Esophagus (tissue), 2 donors: Measurements from ENCODE around the gene HPS1. TPM values are rescaled to one million over a fixed set of nuclear protein-coding genes. Genes with fewer than 3 reads are reported as not detected.
A peak's percentile ranks its signal among the peaks of the same experiment; 100 is the strongest.

Source experiments
- H3K27ac ChIP-seq, 2 donors: one replicate each; pipeline ENCODE4 v1.5.1; 2013; ENCODE audit warnings: low read depth in 2 of 2, mild to moderate bottlenecking in 2 of 2, inconsistent platforms in 1 of 2, low read length in 1 of 2, moderate library complexity in 1 of 2
- H3K27me3 ChIP-seq, 2 donors: one replicate each; pipeline ENCODE4 v1.6.1; 2013; ENCODE audit warnings: low read length in 2 of 2, control low read depth in 1 of 2, mild to moderate bottlenecking in 1 of 2; ENCODE audit not compliant: insufficient read depth in 2 of 2, control insufficient read depth in 1 of 2
- H3K36me3 ChIP-seq, 2 donors: one replicate each; pipeline ENCODE4 v1.6.1; 2013; ENCODE audit warnings: low read length in 1 of 2; ENCODE audit not compliant: control insufficient read depth in 2 of 2, insufficient read depth in 2 of 2
- H3K4me1 ChIP-seq, 2 donors: one replicate each; pipeline ENCODE4 v1.6.1; 2013; ENCODE audit warnings: low read length in 1 of 2; ENCODE audit not compliant: control insufficient read depth in 2 of 2, insufficient read depth in 2 of 2
- H3K4me3 ChIP-seq, 2 donors: one replicate each; pipeline ENCODE4 v1.5.1; 2013; ENCODE audit warnings: low read length in 2 of 2, mild to moderate bottlenecking in 2 of 2, low read depth in 1 of 2, moderate library complexity in 1 of 2
- H3K9me3 ChIP-seq, 2 donors: one replicate each; pipeline ENCODE4 v1.6.1; 2013; ENCODE audit warnings: mild to moderate bottlenecking in 2 of 2, low read depth in 1 of 2, low read length in 1 of 2, moderate library complexity in 1 of 2; ENCODE audit not compliant: control insufficient read depth in 2 of 2, insufficient read depth in 1 of 2
- WGBS, 2 donors: extraction: QIAGEN DNeasy Blood & Tissue Kit; methylation state at CpG; one replicate each; pipeline ENCODE4 v1.1.7; 2013; 5-methylcytosine and 5-hydroxymethylcytosine counted together
- polyA plus RNA-seq, 2 donors: library from polyadenylated mRNA; stranded (reverse); fragments of 200-250 nt; gene quantifications; one replicate each; pipeline ENCODE4 v1.2.3, GENCODE V29; 2013
- donor health status: healthy with polysubstance abuse.
- donor health status: Bipolar disorder and iron deficiency.

HPS1 gene
- polyA plus RNA-seq, 2 donors = 20.4 to 24.6 TPM

DNA sequence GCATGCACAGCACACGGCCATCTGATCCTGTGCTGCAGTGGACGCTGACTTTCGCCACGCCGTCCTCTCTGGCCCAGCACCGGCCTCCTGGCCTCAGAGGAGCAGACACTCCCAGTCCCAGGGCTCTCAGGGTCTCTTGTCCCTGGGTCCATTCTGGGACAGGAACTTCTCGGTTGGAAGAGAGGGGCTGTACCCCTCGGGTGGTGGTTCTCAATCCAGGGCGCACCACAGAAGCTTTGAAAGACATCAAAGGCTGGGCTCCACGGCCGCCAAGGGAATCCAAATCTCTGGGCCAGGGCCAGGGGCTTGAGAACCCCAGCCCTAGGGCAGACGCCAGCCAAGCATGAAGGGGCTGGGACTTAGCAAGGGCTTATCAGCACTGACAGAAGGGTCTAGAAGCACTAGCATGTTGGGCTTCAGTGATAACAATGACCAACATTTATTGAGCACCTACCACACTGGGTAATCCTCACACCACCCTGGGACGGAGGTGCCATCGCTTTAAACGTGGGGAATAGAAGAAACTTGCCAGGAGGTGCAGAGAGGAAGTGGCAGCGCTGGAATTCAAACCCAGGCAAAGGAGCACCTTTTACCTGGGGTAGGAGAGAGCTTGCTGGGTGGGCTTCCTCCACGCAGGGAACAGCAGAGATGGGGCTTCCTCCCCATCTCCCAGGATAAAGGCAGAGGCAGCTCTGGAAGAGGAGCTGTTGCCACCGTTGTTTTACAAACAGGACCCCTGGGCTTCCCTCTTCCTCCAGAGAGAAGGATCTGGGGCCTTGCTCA is 29.9 kb downstream of the HPS1 start:
- H3K36me3 ChIP-seq = peaks cover 17 to 29% of the 10 kb centered on the region in 2 donors
- 87 to 88% methylated on average over 18 of the region's 18 CpGs for WGBS, 2 donors
- peaks cover 7 to 13% of the 10 kb centered on the region in 2 donors for H3K4me1 ChIP-seq

GRCh38 chr10:98415731-98416119 is 31.0 kb downstream of the HPS1 start:
- Histone ChIP-seq H3K27ac (peak overlapping the region; percentile 18 to 67), H3K36me3 (peaks cover 17 to 26% of the 10 kb centered on the region in 2 donors), H3K4me3 (no peak overlapping the region), H3K27me3 (no peaks in the 10 kb centered on the region), H3K9me3 (no peaks in the 10 kb centered on the region), H3K4me1 (peaks cover 7 to 15% of the 10 kb centered on the region in 2 donors)
- WGBS, 2 donors = 66 to 74% methylated on average over 8 of the region's 8 CpGs

More for the DNA sequence above, 29.9 kb downstream of the HPS1 start:
- Histone ChIP-seq H3K27me3 (no peaks in the 10 kb centered on the region), H3K27ac (no peak overlapping the region), H3K9me3 (no peaks in the 10 kb centered on the region), H3K4me3 (no peak overlapping the region)

DNA sequence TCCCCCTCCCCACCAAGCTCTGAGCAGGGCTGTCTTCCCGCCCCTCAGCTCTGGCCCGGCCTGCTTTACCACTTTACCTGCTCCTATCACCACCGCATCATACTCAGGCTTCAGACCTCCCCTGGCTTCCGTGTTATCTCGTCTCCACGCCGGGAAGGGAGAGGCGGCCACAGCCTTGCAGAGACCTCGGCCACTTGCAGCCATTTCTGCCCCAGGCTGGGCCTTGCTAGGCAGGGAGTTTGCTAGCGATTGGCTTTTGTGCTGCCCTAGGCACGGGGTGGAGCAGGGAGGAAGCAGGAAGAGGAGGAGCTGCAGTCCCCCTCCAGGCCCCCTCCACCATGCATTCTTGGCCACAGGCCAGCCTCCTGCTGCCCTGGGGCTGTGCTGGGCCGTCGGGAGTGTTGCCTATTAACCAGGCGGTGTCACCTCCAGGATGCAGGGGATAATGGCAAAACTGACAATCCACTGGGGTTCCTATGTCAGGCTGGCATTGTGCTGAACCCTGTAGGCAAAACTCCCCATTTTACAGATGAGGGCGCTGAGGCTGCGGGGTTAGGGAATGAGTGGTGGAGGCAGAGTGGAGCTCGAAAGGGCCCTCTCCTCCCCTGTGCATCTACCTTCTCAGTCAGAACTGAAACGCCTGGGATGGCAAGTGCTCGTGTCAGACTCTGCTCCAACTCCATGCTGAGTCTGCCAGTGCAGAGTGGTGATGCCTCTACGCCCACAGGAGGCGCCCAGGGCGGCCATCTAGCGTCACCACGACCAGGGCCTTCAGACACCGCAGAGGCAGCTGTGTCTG is 31.6 kb downstream of the HPS1 start, which contains the start of gene PYROXD2:
TSS of gene PYROXD2 (minus strand) at position 251 of the 799 bp plus-strand sequence. CDS start at position 204, 47 bp downstream.
- Histone ChIP-seq H3K4me3 (peak within 1 kb of the TSS; percentile 41 to 55), H3K9me3 (no peaks in the 10 kb centered on the region), H3K4me1 (peaks cover 7 to 15% of the 10 kb centered on the region in 2 donors), H3K36me3 (peaks cover 17 to 25% of the 10 kb centered on the region in 2 donors), H3K27me3 (no peaks in the 10 kb centered on the region), H3K27ac (peak within 1 kb of the TSS; percentile 57 to 67)
- 33% methylated on average over 25 of the region's 25 CpGs for WGBS, 2 donors

- WGBS, 2 donors = 31 to 63% methylated on average over 2 to 3 of the region's 3 CpGs
Observed at GRCh38 chr10:98414578-98414931, 32.2 kb downstream of the HPS1 start.

GRCh38 chr10:98411768-98412167 is 35.0 kb downstream of the HPS1 start:
- Histone ChIP-seq H3K4me1 (peaks cover 7 to 15% of the 10 kb centered on the region in 2 donors), H3K9me3 (no peaks in the 10 kb centered on the region), H3K27me3 (no peaks in the 10 kb centered on the region), H3K27ac (no peak overlapping the region), H3K36me3 (no peaks in the 10 kb centered on the region), H3K4me3 (no peak overlapping the region)
- 63 to 75% methylated on average over 1 of the region's 1 CpG for WGBS, 2 donors

More at GRCh38 chr10:98414578-98414931, 32.2 kb downstream of the HPS1 start:
- peaks cover 7 to 15% of the 10 kb centered on the region in 2 donors for H3K4me1 ChIP-seq
- peaks cover 11 to 19% of the 10 kb centered on the region in 2 donors for H3K36me3 ChIP-seq
- H3K4me3 ChIP-seq = peak overlapping the region; percentile 41 to 55
- H3K9me3 ChIP-seq = no peaks in the 10 kb centered on the region
- H3K27ac ChIP-seq = peak overlapping the region; percentile 57 to 67
- no peaks in the 10 kb centered on the region for H3K27me3 ChIP-seq

GRCh38 chr10:98411166-98411565 is 35.6 kb downstream of the HPS1 start:
- Histone ChIP-seq H3K4me3 (no peak overlapping the region), H3K4me1 (peaks cover 7 to 15% of the 10 kb centered on the region in 2 donors), H3K36me3 (no peaks in the 10 kb centered on the region), H3K9me3 (no peaks in the 10 kb centered on the region), H3K27me3 (no peaks in the 10 kb centered on the region), H3K27ac (no peak overlapping the region)
- 82 to 90% methylated on average over 11 of the region's 11 CpGs for WGBS, 2 donors

DNA sequence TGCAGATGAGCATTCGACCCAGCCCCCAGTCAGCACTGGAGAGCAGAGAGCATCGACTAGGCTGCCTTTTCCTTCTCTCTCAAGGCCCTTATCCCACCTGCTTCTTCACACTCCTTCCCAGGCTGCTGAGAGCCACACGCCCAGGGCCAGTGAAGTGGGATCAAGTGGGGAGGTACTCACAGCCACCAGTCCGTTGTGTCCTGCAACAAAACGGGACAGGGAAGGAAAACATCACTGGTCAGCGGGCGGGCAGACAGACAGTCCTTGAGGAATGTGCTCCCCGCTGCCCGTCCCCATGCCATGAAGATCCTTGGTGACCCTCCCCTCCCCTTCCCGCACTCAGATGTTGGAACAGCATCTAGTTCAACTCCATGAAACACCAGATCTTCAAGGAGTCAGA is 36.0 kb downstream of the HPS1 start:
- no peaks in the 10 kb centered on the region for H3K36me3 ChIP-seq
- no peak overlapping the region for H3K4me3 ChIP-seq
- no peaks in the 10 kb centered on the region for H3K27me3 ChIP-seq
- no peaks in the 10 kb centered on the region for H3K9me3 ChIP-seq
- H3K4me1 ChIP-seq = peaks cover 7 to 15% of the 10 kb centered on the region in 2 donors
- H3K27ac ChIP-seq = no peak overlapping the region
- 86 to 94% methylated on average over 10 of the region's 10 CpGs for WGBS, 2 donors

- H3K27ac ChIP-seq = no peak overlapping the region
- H3K36me3 ChIP-seq = no peaks in the 10 kb centered on the region
- peaks cover 4 to 11% of the 10 kb centered on the region in 2 donors for H3K4me1 ChIP-seq
- H3K4me3 ChIP-seq = no peak overlapping the region
- no peaks in the 10 kb centered on the region for H3K27me3 ChIP-seq
- H3K9me3 ChIP-seq = no peaks in the 10 kb centered on the region
- 85 to 96% methylated on average over 4 of the region's 4 CpGs for WGBS, 2 donors
Observed at GRCh38 chr10:98410135-98410743, 36.5 kb downstream of the HPS1 start.

DNA sequence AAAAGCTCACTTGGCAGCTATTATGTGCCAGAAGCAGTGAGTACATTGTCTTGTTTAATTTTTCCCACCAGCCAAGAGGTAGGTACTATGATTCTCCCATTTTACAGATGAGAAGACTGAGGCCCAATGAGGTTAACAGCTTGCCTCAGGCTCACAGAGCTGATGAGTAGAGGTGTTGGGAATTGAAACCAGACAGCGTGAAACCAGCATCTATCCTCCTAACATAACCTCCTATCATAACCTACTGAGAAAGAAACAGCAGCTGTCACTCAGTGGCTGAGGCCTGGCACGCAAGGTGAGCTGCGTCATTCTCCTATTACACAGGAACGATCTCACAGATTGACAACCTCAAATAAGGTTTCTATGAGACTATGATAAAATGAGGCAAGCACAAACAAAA is 37.9 kb downstream of the HPS1 start:
- Histone ChIP-seq H3K9me3 (no peaks in the 10 kb centered on the region), H3K4me3 (no peak overlapping the region), H3K27ac (no peak overlapping the region), H3K36me3 (no peaks in the 10 kb centered on the region), H3K4me1 (peaks cover 0 to 2% of the 10 kb centered on the region in 2 donors), H3K27me3 (no peaks in the 10 kb centered on the region)
- WGBS, 2 donors = 90 to 92% methylated on average over 4 of the region's 4 CpGs
